H1 (cell line): ENCODE data around the gene ZIC1. TPM values are rescaled to one million over a fixed set of nuclear protein-coding genes. Genes with fewer than 3 reads are reported as not detected.

Experiments used
- GABPA ChIP-seq: IDR thresholded peaks from 2 replicates; pipeline ENCODE4 v1.6.1; 2011; ENCODE audit warnings: mild to moderate bottlenecking, low read length, moderate library complexity, borderline replicate concordance; ENCODE audit not compliant: insufficient read depth
- polyA plus RNA-seq, 7 experiments: library from polyadenylated mRNA; depleted of rRNA in 3 of 7; stranded (reverse) in 5 of 7; unstranded in 2 of 7; fragments of >200 nt in 5 of 7; fragments of 200-250 nt in 2 of 7; gene quantifications; 1 replicate in 5 of 7; 2 replicates in 1 of 7; 4 replicates in 1 of 7; pipeline versions ENCODE4 v1.2.1 to v1.2.3, GENCODE V29; 2011 to 2013; ENCODE audit warnings: missing spikeins in 2 of 7, mixed read lengths in 2 of 7
- total RNA-seq: library from RNA; stranded (reverse); fragmentation: NEBNext Ultra II Directional; extraction: Animal tissue kit (Norgen Biotek cat#: 25700); gene quantifications from 2 replicates; pipeline ENCODE4 v1.2.1, GENCODE V29; 2021

Gene ZIC1
- total and polyA plus RNA-seq, 2 of the 8 experiments (the other 6 are each of a cell fraction or from before 2014, with no cell fraction given), result 0.80 to 2.2 TPM

DNA sequence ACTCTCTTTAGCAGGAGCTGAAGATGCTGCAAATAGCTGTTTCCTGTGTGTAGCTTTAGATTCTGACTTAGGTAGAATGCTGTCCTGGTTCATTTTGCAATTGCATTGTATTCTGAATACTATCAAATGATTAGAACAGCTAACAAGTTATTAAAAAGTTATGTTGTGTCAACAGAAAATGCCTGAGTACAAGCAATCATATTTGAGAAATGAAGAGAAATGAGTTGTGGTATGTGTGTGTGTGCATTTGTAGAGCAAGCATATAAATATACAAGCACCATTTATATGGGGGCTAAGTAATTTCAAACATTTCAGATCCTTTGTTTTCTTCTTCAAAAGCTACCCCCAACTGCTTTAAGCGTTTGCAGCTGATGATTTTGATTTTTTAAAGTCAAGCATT is 7.8 kb downstream of the ZIC1 start (continued):
- no peak for TF ChIP-seq GABPA
- TF ChIP-seq, all 59 proteins: peak for 0
